Middle frontal gyrus (tissue), 1 donor: ENCODE results near the gene ASPHD1.
"Not testable (repeated sequence)": the region's sequence is repeated elsewhere in the genome, so short reads cannot be mapped to it uniquely, and the experiment has no call there.

Source experiments
- DNase-seq: peaks from one replicate; pipeline ENCODE4 v3.0.0-alpha.2; 2015; ENCODE audit warnings: low spot score; ENCODE audit errors: extremely low spot score

The ASPHD1 gene

GRCh38 chr16:29877266-29877961 lies 22.9 kb upstream of the ASPHD1 start:
- no peak for DNase-seq

GRCh38 chr16:29878172-29878571 lies 22.1 kb upstream of the ASPHD1 start:
- no peak for DNase-seq

GRCh38 chr16:29881050-29881449 lies 19.2 kb upstream of the ASPHD1 start:
- DNase-seq: no peak

GRCh38 chr16:29883987-29884386 lies 16.3 kb upstream of the ASPHD1 start:
- DNase-seq: no peak

GRCh38 chr16:29889372-29889771 lies 10.9 kb upstream of the ASPHD1 start:
- not testable (repeated sequence) for DNase-seq

GRCh38 chr16:29891525-29892457 lies 8.5 kb upstream of the ASPHD1 start:
- DNase-seq: no peak

GRCh38 chr16:29892458-29892813 lies 7.9 kb upstream of the ASPHD1 start:
- DNase-seq: no peak

GRCh38 chr16:29893553-29893952 lies 6.7 kb upstream of the ASPHD1 start:
- no peak for DNase-seq

- no peak for DNase-seq
Measured at GRCh38 chr16:29894352-29894751, 5.9 kb upstream of the ASPHD1 start.

- no peak for DNase-seq
Measured at GRCh38 chr16:29896841-29897240, 3.4 kb upstream of the ASPHD1 start.

GRCh38 chr16:29897333-29897732 lies 3.0 kb upstream of the ASPHD1 start:
- DNase-seq: no peak

GRCh38 chr16:29898135-29898803 lies 2.0 kb upstream of the ASPHD1 start:
- DNase-seq: no peak

- no peak for DNase-seq
Measured at GRCh38 chr16:29898804-29899515, 1.3 kb upstream of the ASPHD1 start.

- DNase-seq: peak; percentile 59
Measured at GRCh38 chr16:29899516-29900101, 679 bp upstream of the ASPHD1 start, which contains the start of gene SEZ6L2. Gene SEZ6L2 (minus strand): TSS chr16:29899550. CDS start chr16:29899019, 531 bp downstream.

- no peak for DNase-seq
Measured at GRCh38 chr16:29900888-29901606, 759 bp downstream of the ASPHD1 start.

- no peak for DNase-seq
Measured at GRCh38 chr16:29901607-29901945, 1.3 kb downstream of the ASPHD1 start.

GRCh38 chr16:29903590-29903989 lies 3.3 kb downstream of the ASPHD1 start:
- DNase-seq: no peak

- DNase-seq: no peak
Measured at GRCh38 chr16:29904947-29905346, 4.7 kb downstream of the ASPHD1 start.

GRCh38 chr16:29905668-29906067 lies 5.4 kb downstream of the ASPHD1 start:
- no peak for DNase-seq

GRCh38 chr16:29906520-29907244 lies 6.4 kb downstream of the ASPHD1 start:
- DNase-seq: no peak
